GM12878 (cell line): ENCODE results near the gene TECR. TPM values are rescaled to one million over a fixed set of nuclear protein-coding genes. Genes with fewer than 3 reads are reported as not detected.

Source experiments
- CEBPB ChIP-seq, 2 experiments: fragments of 150-350 bp in 1 of 2; IDR thresholded peaks; 2 replicates each; pipeline ENCODE4 v1.6.1; 2012 to 2014; ENCODE audit warnings: low read depth in 2 of 2, low read length in 2 of 2, borderline replicate concordance in 1 of 2, inconsistent platforms in 1 of 2
- E4F1 ChIP-seq: fragments of 450-650 bp; IDR thresholded peaks from 2 replicates; pipeline ENCODE4 v1.6.1; 2018; ENCODE audit warnings: borderline replicate concordance, mild to moderate bottlenecking; ENCODE audit not compliant: partially characterized antibody
- IKZF2 ChIP-seq, 2 experiments: fragments of 450-650 bp; IDR thresholded peaks; 2 replicates each; pipeline ENCODE4 v1.6.1; 2017; ENCODE audit warnings: mild to moderate bottlenecking in 2 of 2, moderate library complexity in 2 of 2
- IRF3 ChIP-seq: fragments of 450-650 bp; IDR thresholded peaks from 2 replicates; pipeline ENCODE4 v1.6.1; 2014; ENCODE audit warnings: mild to moderate bottlenecking
- NR2F1 ChIP-seq: fragments of 450-650 bp; conservative IDR thresholded peaks from 2 replicates; pipeline ENCODE4 v1.6.1; 2017; ENCODE audit warnings: mild to moderate bottlenecking
- NRF1 ChIP-seq: conservative IDR thresholded peaks from 2 replicates; pipeline ENCODE4 v1.6.1; 2011; ENCODE audit warnings: mild to moderate bottlenecking, low read depth, low read length, improper control_type of control experiment
- POLR2AphosphoS2 ChIP-seq: IDR thresholded peaks from 2 replicates; pipeline ENCODE4 v1.6.1; 2011; ENCODE audit warnings: low read depth, mild to moderate bottlenecking, low read length, improper control_type of control experiment, moderate library complexity
- PRDM15 ChIP-seq: fragments of 450-650 bp; formaldehyde crosslinking; IDR thresholded peaks from 2 replicates; pipeline ENCODE4 v1.4.0; 2020; ENCODE audit warnings: mild to moderate bottlenecking, moderate library complexity
- RELB ChIP-seq: fragments of 450-650 bp; IDR thresholded peaks from 2 replicates; pipeline ENCODE4 v1.6.1; 2017; ENCODE audit warnings: low read depth, mild to moderate bottlenecking, moderate library complexity
- REST ChIP-seq: IDR thresholded peaks from 2 replicates; pipeline ENCODE4 v1.6.1; 2012; ENCODE audit warnings: mild to moderate bottlenecking, low read depth, low read length
- SP1 ChIP-seq: IDR thresholded peaks from one replicate; pipeline ENCODE4 v1.6.1; 2011; ENCODE audit warnings: low read depth, low read length
- SREBF1 ChIP-seq: IDR thresholded peaks from 2 replicates; pipeline ENCODE4 v1.6.1; 2012; ENCODE audit warnings: mild to moderate bottlenecking, low read length
- TARDBP ChIP-seq: IDR thresholded peaks from 2 replicates; pipeline ENCODE4 v1.6.1; 2016; ENCODE audit warnings: borderline replicate concordance
- USF2 ChIP-seq: IDR thresholded peaks from 2 replicates; pipeline ENCODE4 v1.6.1; 2011; ENCODE audit warnings: low read depth, low read length, improper control_type of control experiment, borderline replicate concordance
- YY1 ChIP-seq: IDR thresholded peaks from 2 replicates; pipeline ENCODE4 v1.6.1; 2011; ENCODE audit warnings: low read depth, mild to moderate bottlenecking, low read length
- polyA plus RNA-seq, 11 experiments: library from polyadenylated mRNA; depleted of rRNA in 4 of 11; unstranded in 6 of 11; stranded (reverse) in 5 of 11; fragments of >200 nt; fragmentation: Nextera tagmentation in 4 of 11; fragmentation: Illumina TruSeq in 1 of 11; extraction: Ambion mirVana in 4 of 11; extraction: Trizol in 1 of 11; gene quantifications; 1 replicate in 1 of 11; 2 replicates in 10 of 11; pipeline versions ENCODE4 v1.2.1 to v1.2.3, GENCODE V29; 2011 to 2016; ENCODE audit warnings: inconsistent platforms in 2 of 11, missing spikeins in 2 of 11, low read depth in 1 of 11
- total RNA-seq, 4 experiments: library from RNA; depleted of rRNA in 3 of 4; stranded (reverse); fragments of >200 nt in 3 of 4; fragmentation: Illumina TruSeq in 1 of 4; extraction: Trizol in 1 of 4; gene quantifications; 2 replicates each; pipeline versions ENCODE4 v1.2.1 to v1.2.3, GENCODE V29; 2013 to 2021

Gene TECR
- total and polyA plus RNA-seq, 10 of the 15 experiments (the other 5 are each of a cell fraction or from before 2014, with no cell fraction given), result 9.6 to 157 (median 64.2) TPM

GRCh38 chr19:14529254-14530004 lies at the start of gene TECR (continued):
- TF ChIP-seq IKZF2 (IDR thresholded peaks at IDR 0.05) (no peak), E4F1 (no peak), PRDM15 (CRISPR knock-in tag) (no peak), REST (no peak), SREBF1 (no peak), IRF3 (peak; percentile 65), TARDBP (no peak), POLR2AphosphoS2 (peak; percentile 96), NRF1 (peak; percentile 79), RELB (no peak), USF2 (no peak; the same call in 1 of the 2 replicates), YY1 (peak; percentile 54), SP1 (peak; percentile 81), NR2F1 (peak; percentile 50; the same call in 1 of the 2 replicates), CEBPB (IDR thresholded peaks at IDR 0.05; ENCODE audit: borderline replicate concordance in 1 of 2, low read depth in 2 of 2, low read length in 2 of 2) (0 out of 4 replicates have a peak, but pooled peaks of 1 of the 2 experiments have one; percentile 8)
